ENCODE results near the gene ITPK1.
A peak's percentile ranks its signal among the peaks of the same experiment; 100 is the strongest.
"Not testable (repeated sequence)": the region's sequence is repeated elsewhere in the genome, so short reads cannot be mapped to it uniquely, and the experiment has no call there.

Gene ITPK1

GRCh38 chr14:93115821-93116675 is at the start of gene ITPK1:
TSS of gene ITPK1 (minus strand) at chr14:93115925. CDS start at chr14:93115163, 762 bp downstream.
- H3K27ac ChIP-seq: 0 out of 2 replicates have a peak within 1 kb of the TSS, but pooled peaks have one; percentile 31
- H3K36me3 ChIP-seq (ENCODE audit: insufficient read depth, low read length): no peaks in the 10 kb centered on the region
- H3K4me3 ChIP-seq: peak within 1 kb of the TSS; percentile 86
- DNase-seq (ENCODE audit: low read depth, low spot score): no peak
- no peaks in the 10 kb centered on the region for H3K9me3 ChIP-seq (ENCODE audit: low read depth, low read length)
- peak; percentile 24; the same call in 1 of the 2 replicates for TF ChIP-seq POLR2AphosphoS5 (IDR thresholded peaks at IDR 0.05; ENCODE audit: borderline replicate concordance, low read depth, low read length)
- TF ChIP-seq EZH2 (IDR thresholded peaks at IDR 0.05): no peak
- H3K9ac ChIP-seq (ENCODE audit: insufficient read length): peak within 1 kb of the TSS; percentile 77

GRCh38 chr14:93163564-93163963 is 47.8 kb upstream of the ITPK1 start:
- Histone ChIP-seq H3K9me3 (ENCODE audit: low read depth, low read length) (no peaks in the 10 kb centered on the region), H3K27ac (no peak overlapping the region), H3K36me3 (ENCODE audit: insufficient read depth, low read length) (no peaks in the 10 kb centered on the region), H3K4me3 (no peak overlapping the region), H3K9ac (ENCODE audit: insufficient read length) (no peak overlapping the region)
- TF ChIP-seq FOXP2 (optimal IDR thresholded peaks at IDR 0.05; ENCODE audit: control extremely low read depth, extremely low read length, insufficient read depth) (no peak), EZH2 (IDR thresholded peaks at IDR 0.05) (no peak), POLR2AphosphoS5 (IDR thresholded peaks at IDR 0.05; ENCODE audit: borderline replicate concordance, low read depth, low read length) (no peak)
- no peak for DNase-seq (ENCODE audit: low read depth, low spot score)

GRCh38 chr14:93161411-93161940 is 45.8 kb upstream of the ITPK1 start:
- H3K4me3 ChIP-seq: no peak overlapping the region
- TF ChIP-seq EZH2 (IDR thresholded peaks at IDR 0.05) (no peak), POLR2AphosphoS5 (IDR thresholded peaks at IDR 0.05; ENCODE audit: borderline replicate concordance, low read depth, low read length) (no peak), FOXP2 (optimal IDR thresholded peaks at IDR 0.05; ENCODE audit: control extremely low read depth, extremely low read length, insufficient read depth) (no peak)
- H3K9me3 ChIP-seq (ENCODE audit: low read depth, low read length): no peaks in the 10 kb centered on the region
- no peak for DNase-seq (ENCODE audit: low read depth, low spot score)
- no peak overlapping the region for H3K9ac ChIP-seq (ENCODE audit: insufficient read length)
- H3K27ac ChIP-seq: no peak overlapping the region
- no peaks in the 10 kb centered on the region for H3K36me3 ChIP-seq (ENCODE audit: insufficient read depth, low read length)

GRCh38 chr14:93160353-93160801 is 44.7 kb upstream of the ITPK1 start:
- DNase-seq (ENCODE audit: low read depth, low spot score): no peak
- no peak overlapping the region for H3K27ac ChIP-seq
- no peaks in the 10 kb centered on the region for H3K9me3 ChIP-seq (ENCODE audit: low read depth, low read length)
- H3K9ac ChIP-seq (ENCODE audit: insufficient read length): no peak overlapping the region
- TF ChIP-seq POLR2AphosphoS5 (IDR thresholded peaks at IDR 0.05; ENCODE audit: borderline replicate concordance, low read depth, low read length) (no peak), FOXP2 (optimal IDR thresholded peaks at IDR 0.05; ENCODE audit: control extremely low read depth, extremely low read length, insufficient read depth) (no peak), EZH2 (IDR thresholded peaks at IDR 0.05) (no peak)
- H3K36me3 ChIP-seq (ENCODE audit: insufficient read depth, low read length): no peaks in the 10 kb centered on the region
- H3K4me3 ChIP-seq: no peak overlapping the region

- H3K27ac ChIP-seq; H3K4me3 ChIP-seq; H3K9ac ChIP-seq (ENCODE audit: insufficient read length); H3K9me3 ChIP-seq (ENCODE audit: low read depth, low read length); DNase-seq (ENCODE audit: low read depth, low spot score); H3K36me3 ChIP-seq (ENCODE audit: insufficient read depth, low read length): not testable (repeated sequence)
Observed at GRCh38 chr14:93159625-93160352, 44.1 kb upstream of the ITPK1 start.

DNA sequence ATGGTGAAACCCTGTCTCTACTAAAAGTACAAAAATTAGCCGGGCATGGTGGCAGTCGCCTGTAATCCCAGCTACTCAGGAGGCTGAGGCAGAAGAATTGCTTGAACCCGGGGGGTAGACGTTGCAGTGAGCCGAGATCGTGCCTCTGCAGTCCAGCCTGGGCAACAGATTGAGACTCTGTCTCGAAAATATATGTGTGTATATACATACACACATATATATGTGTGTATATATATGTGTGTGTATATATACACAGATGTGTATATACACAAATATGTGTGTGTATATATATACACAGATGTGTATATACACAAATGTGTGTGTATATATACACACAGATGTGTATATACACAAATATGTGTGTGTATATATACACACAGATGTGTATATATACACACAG is 42.6 kb upstream of the ITPK1 start:
- not testable (repeated sequence) for H3K9me3 ChIP-seq (ENCODE audit: low read depth, low read length); H3K9ac ChIP-seq (ENCODE audit: insufficient read length); DNase-seq (ENCODE audit: low read depth, low spot score); H3K36me3 ChIP-seq (ENCODE audit: insufficient read depth, low read length); H3K4me3 ChIP-seq; H3K27ac ChIP-seq

GRCh38 chr14:93156693-93157369 is 41.1 kb upstream of the ITPK1 start:
- DNase-seq (ENCODE audit: low read depth, low spot score): no peak
- Histone ChIP-seq H3K9ac (ENCODE audit: insufficient read length) (no peak overlapping the region), H3K36me3 (ENCODE audit: insufficient read depth, low read length) (no peaks in the 10 kb centered on the region), H3K27ac (no peak overlapping the region), H3K4me3 (no peak overlapping the region), H3K9me3 (ENCODE audit: low read depth, low read length) (no peaks in the 10 kb centered on the region)
- no peak for TF ChIP-seq FOXP2 (optimal IDR thresholded peaks at IDR 0.05; ENCODE audit: control extremely low read depth, extremely low read length, insufficient read depth)
- no peak for TF ChIP-seq POLR2AphosphoS5 (IDR thresholded peaks at IDR 0.05; ENCODE audit: borderline replicate concordance, low read depth, low read length)
- TF ChIP-seq EZH2 (IDR thresholded peaks at IDR 0.05): no peak

GRCh38 chr14:93155667-93156066 is 39.9 kb upstream of the ITPK1 start:
- Histone ChIP-seq H3K27ac (no peak overlapping the region), H3K9ac (ENCODE audit: insufficient read length) (no peak overlapping the region), H3K4me3 (no peak overlapping the region), H3K9me3 (ENCODE audit: low read depth, low read length) (no peaks in the 10 kb centered on the region), H3K36me3 (ENCODE audit: insufficient read depth, low read length) (no peaks in the 10 kb centered on the region)
- TF ChIP-seq EZH2 (IDR thresholded peaks at IDR 0.05): no peak
- no peak for TF ChIP-seq FOXP2 (optimal IDR thresholded peaks at IDR 0.05; ENCODE audit: control extremely low read depth, extremely low read length, insufficient read depth)
- TF ChIP-seq POLR2AphosphoS5 (IDR thresholded peaks at IDR 0.05; ENCODE audit: borderline replicate concordance, low read depth, low read length): no peak
- no peak for DNase-seq (ENCODE audit: low read depth, low spot score)

Data from SK-N-MC (cell line).